NCI-H2029 (cell line): ENCODE results near the gene SEMA4D.

Experiments
- DNase-seq: peaks from one replicate; lab custom pipeline; 2025; lab: John Stamatoyannopoulos, UW

The SEMA4D gene

GRCh38 chr9:89528131-89528530, 30.2 kb upstream of the SEMA4D start:
- no peak for DNase-seq

- no peak for DNase-seq
Measured at GRCh38 chr9:89527084-89527483, 29.2 kb upstream of the SEMA4D start.

- DNase-seq, result no peak
Measured at GRCh38 chr9:89526667-89527066, 28.8 kb upstream of the SEMA4D start.

- no peak for DNase-seq
Measured at GRCh38 chr9:89525446-89526374, 27.8 kb upstream of the SEMA4D start.

- no peak for DNase-seq
Measured at GRCh38 chr9:89524963-89525362, 27.1 kb upstream of the SEMA4D start.

GRCh38 chr9:89523948-89524347, 26.0 kb upstream of the SEMA4D start:
- DNase-seq, result no peak

GRCh38 chr9:89522959-89523285, 25.0 kb upstream of the SEMA4D start:
- no peak for DNase-seq

- DNase-seq, result no peak
Measured at GRCh38 chr9:89522261-89522958, 24.5 kb upstream of the SEMA4D start.

GRCh38 chr9:89519366-89519805, 21.5 kb upstream of the SEMA4D start:
- DNase-seq, result peak; percentile 61

- no peak for DNase-seq
Measured at GRCh38 chr9:89518466-89519365, 20.8 kb upstream of the SEMA4D start.

- no peak for DNase-seq
Measured at GRCh38 chr9:89515416-89515815, 17.5 kb upstream of the SEMA4D start.

- DNase-seq, result no peak
Measured at GRCh38 chr9:89514956-89515355, 17.0 kb upstream of the SEMA4D start.

- DNase-seq, result no peak
Measured at GRCh38 chr9:89514337-89514736, 16.4 kb upstream of the SEMA4D start.

GRCh38 chr9:89513837-89514236, 15.9 kb upstream of the SEMA4D start:
- no peak for DNase-seq

- no peak for DNase-seq
Measured at GRCh38 chr9:89512382-89512781, 14.5 kb upstream of the SEMA4D start.

GRCh38 chr9:89508951-89509615, 11.2 kb upstream of the SEMA4D start:
- DNase-seq, result no peak

- peak; percentile 34 for DNase-seq
Measured at GRCh38 chr9:89505911-89506310, 8.0 kb upstream of the SEMA4D start.

GRCh38 chr9:89505048-89505447, 7.1 kb upstream of the SEMA4D start:
- DNase-seq, result no peak

- no peak for DNase-seq
Measured at GRCh38 chr9:89502671-89503070, 4.8 kb upstream of the SEMA4D start.

- DNase-seq, result no peak
Measured at GRCh38 chr9:89502038-89502601, 4.2 kb upstream of the SEMA4D start.

GRCh38 chr9:89501311-89501898, 3.5 kb upstream of the SEMA4D start:
- no peak for DNase-seq
